ENCODE measurements around the gene AK8.

The AK8 gene

DNA sequence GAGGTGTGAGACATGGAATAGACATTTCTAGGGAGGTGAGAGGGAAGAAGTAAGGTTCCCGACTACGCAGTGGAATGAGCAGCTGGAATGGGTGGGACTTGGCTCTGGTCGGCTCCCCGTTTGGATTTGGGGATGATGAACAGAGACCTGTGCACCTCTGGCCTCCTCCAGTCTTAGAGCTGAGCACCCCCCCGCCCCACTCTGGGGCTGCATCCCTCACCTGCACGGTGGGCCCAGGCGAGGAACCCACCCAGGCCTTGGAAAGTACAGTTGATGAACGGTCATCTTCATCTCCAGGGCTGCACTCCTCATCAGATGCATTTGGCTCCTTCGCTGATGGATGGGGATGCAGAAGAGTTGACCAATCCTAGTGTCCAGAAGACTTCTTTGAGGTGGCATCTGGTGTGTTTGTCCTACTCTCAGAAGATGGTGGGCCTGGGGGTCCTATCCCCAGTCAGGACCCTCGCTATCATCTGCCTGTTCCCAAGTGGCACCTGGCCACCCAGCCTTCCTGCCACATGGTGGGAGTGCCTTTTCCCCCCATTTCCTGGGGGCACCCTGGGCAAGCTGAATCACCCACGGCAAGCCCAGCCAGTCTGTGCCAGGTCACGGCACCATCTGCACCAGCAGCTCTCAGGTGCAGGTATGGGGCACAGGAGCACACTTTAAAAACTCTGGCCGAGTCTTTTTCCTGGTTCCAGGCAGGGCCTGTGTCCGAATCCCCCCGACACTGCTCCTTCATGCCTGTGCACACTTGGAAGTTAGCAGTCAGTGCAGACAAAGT is 137.4 kb downstream of the AK8 start:
- TF ChIP-seq TCF12 (IDR thresholded peaks at IDR 0.05; ENCODE audit: low read depth) (no peak), CREB1 (IDR thresholded peaks at IDR 0.05; ENCODE audit: low read depth) (no peak)

- TF ChIP-seq ZBTB7A (IDR thresholded peaks at IDR 0.05; ENCODE audit: low read depth) = no peak
- TF ChIP-seq YY1 (IDR thresholded peaks at IDR 0.05; ENCODE audit: low read depth) = no peak
- no peak for TF ChIP-seq FOXM1 (IDR thresholded peaks at IDR 0.05; ENCODE audit: borderline replicate concordance, low read depth)
- TF ChIP-seq NFIC (IDR thresholded peaks at IDR 0.05) = no peak
- no peak for TF ChIP-seq CREB1 (IDR thresholded peaks at IDR 0.05; ENCODE audit: low read depth)
- TF ChIP-seq, protein P1, sequence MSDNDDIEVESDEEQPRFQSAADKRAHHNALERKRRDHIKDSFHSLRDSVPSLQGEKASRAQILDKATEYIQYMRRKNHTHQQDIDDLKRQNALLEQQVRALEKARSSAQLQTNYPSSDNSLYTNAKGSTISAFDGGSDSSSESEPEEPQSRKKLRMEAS (IDR thresholded peaks at IDR 0.05) = no peak
- TF ChIP-seq, protein P2, sequence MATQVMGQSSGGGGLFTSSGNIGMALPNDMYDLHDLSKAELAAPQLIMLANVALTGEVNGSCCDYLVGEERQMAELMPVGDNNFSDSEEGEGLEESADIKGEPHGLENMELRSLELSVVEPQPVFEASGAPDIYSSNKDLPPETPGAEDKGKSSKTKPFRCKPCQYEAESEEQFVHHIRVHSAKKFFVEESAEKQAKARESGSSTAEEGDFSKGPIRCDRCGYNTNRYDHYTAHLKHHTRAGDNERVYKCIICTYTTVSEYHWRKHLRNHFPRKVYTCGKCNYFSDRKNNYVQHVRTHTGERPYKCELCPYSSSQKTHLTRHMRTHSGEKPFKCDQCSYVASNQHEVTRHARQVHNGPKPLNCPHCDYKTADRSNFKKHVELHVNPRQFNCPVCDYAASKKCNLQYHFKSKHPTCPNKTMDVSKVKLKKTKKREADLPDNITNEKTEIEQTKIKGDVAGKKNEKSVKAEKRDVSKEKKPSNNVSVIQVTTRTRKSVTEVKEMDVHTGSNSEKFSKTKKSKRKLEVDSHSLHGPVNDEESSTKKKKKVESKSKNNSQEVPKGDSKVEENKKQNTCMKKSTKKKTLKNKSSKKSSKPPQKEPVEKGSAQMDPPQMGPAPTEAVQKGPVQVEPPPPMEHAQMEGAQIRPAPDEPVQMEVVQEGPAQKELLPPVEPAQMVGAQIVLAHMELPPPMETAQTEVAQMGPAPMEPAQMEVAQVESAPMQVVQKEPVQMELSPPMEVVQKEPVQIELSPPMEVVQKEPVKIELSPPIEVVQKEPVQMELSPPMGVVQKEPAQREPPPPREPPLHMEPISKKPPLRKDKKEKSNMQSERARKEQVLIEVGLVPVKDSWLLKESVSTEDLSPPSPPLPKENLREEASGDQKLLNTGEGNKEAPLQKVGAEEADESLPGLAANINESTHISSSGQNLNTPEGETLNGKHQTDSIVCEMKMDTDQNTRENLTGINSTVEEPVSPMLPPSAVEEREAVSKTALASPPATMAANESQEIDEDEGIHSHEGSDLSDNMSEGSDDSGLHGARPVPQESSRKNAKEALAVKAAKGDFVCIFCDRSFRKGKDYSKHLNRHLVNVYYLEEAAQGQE (IDR thresholded peaks at IDR 0.05; ENCODE audit: low read depth) = no peak
These were observed 138.3 kb downstream of the AK8 start for GRCh38 chr9:132739710-132740310.

DNA sequence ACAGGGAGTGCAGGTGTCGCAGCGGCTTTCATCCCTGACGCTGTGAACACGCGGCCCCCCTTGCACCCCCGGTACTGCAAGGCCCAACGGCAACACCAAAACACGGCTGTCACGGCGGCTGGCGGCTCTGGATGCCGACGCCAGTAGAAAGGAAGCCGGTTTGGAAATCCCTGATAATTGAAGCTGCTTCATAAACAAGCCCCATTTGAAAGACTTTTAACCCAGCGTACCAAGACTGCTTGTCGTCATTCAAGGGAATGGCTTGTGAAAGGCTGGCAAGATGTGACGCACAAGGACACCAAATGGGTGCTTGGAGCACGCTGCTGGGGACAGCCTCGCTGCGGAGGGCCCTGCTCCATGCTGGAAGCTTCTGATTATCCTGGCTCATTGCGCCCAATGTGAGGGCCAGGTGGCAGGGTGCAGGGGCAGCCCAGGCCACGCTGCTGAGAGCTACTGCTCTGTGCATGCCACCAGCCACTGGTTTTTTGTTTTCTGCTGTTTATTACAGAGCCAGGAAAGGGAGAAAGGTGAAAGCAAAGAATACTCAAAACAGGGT is 144.7 kb downstream of the AK8 start:
- TF ChIP-seq YY1 (IDR thresholded peaks at IDR 0.05; ENCODE audit: low read depth) (no peak), RAD21 (IDR thresholded peaks at IDR 0.05; ENCODE audit: low read depth) (no peak), TAF1 (IDR thresholded peaks at IDR 0.05; ENCODE audit: low read depth) (no peak), CEBPB (IDR thresholded peaks at IDR 0.05) (no peak)
- TF ChIP-seq, protein P2 (IDR thresholded peaks at IDR 0.05; ENCODE audit: low read depth) = no peak

DNA sequence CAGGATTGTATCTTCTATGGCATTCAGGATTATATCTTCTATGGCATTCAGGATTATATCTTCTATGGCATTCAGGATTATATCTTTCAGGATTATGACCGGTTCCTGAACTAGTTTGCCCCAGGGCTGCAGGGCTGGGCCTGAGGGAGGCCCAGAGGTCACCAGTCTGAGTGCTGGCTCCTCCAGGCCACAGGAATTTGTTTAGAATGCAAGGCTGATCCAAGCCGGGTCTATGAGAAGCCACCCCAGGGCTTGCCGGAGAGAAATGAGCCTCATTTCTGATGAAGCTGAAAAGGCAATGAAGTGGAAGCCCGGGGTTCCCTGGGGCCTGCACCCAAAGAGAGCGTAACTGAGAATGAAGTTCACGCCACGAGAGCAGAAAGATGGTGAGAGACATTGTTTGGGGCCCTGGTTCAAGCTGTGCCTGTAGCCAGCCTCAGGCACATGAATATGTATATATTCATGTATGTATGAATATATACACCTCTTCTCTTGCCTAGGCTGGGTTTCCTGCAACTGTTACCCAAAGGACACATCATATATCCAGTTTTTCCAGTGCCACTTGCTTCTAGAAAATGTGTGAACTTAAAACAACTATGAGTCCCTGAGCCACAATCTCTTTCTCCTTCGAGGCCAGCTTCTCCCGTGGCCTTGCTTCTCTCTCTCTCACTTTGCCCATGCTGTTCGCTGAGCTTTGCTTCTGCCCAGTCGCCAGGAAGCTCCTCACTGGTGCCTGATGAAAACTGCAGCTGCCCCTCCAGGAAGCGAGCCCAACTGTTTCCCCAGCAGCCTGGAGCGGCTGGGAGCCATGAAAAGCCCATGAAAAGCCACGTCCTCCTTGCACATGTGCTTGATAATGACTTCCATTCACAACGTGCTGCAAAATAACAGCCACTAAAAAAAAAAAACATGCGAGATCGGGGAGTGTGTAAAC is 145.5 kb downstream of the AK8 start:
- TF ChIP-seq, protein P1 (IDR thresholded peaks at IDR 0.05) = no peak
- TF ChIP-seq ZBTB7A (IDR thresholded peaks at IDR 0.05; ENCODE audit: low read depth) = no peak
- TF ChIP-seq CEBPB (IDR thresholded peaks at IDR 0.05) = no peak
- no peak for TF ChIP-seq TEAD4 (IDR thresholded peaks at IDR 0.05)
- no peak for TF ChIP-seq USF1 (IDR thresholded peaks at IDR 0.05)
- no peak for TF ChIP-seq EGR1 (IDR thresholded peaks at IDR 0.05)
- no peak for TF ChIP-seq EP300 (IDR thresholded peaks at IDR 0.05; ENCODE audit: borderline replicate concordance)
- TF ChIP-seq TAF1 (IDR thresholded peaks at IDR 0.05; ENCODE audit: low read depth) = no peak
- TF ChIP-seq FOXM1 (IDR thresholded peaks at IDR 0.05; ENCODE audit: borderline replicate concordance, low read depth) = no peak
- TF ChIP-seq YY1 (IDR thresholded peaks at IDR 0.05; ENCODE audit: low read depth) = no peak
- no peak for TF ChIP-seq TCF12 (IDR thresholded peaks at IDR 0.05; ENCODE audit: low read depth)
- no peak for TF ChIP-seq RAD21 (IDR thresholded peaks at IDR 0.05; ENCODE audit: low read depth)
- no peak for TF ChIP-seq NFIC (IDR thresholded peaks at IDR 0.05)

- TF ChIP-seq EP300 (IDR thresholded peaks at IDR 0.05; ENCODE audit: borderline replicate concordance) (no peak), TCF12 (IDR thresholded peaks at IDR 0.05; ENCODE audit: low read depth) (no peak), NFIC (IDR thresholded peaks at IDR 0.05) (no peak), FOXM1 (IDR thresholded peaks at IDR 0.05; ENCODE audit: borderline replicate concordance, low read depth) (no peak), TEAD4 (IDR thresholded peaks at IDR 0.05) (no peak), YY1 (IDR thresholded peaks at IDR 0.05; ENCODE audit: low read depth) (no peak), CEBPB (IDR thresholded peaks at IDR 0.05) (no peak), RAD21 (IDR thresholded peaks at IDR 0.05; ENCODE audit: low read depth) (no peak), USF1 (IDR thresholded peaks at IDR 0.05) (no peak), EGR1 (IDR thresholded peaks at IDR 0.05) (no peak), CREB1 (IDR thresholded peaks at IDR 0.05; ENCODE audit: low read depth) (no peak), ZBTB7A (IDR thresholded peaks at IDR 0.05; ENCODE audit: low read depth) (no peak), TAF1 (IDR thresholded peaks at IDR 0.05; ENCODE audit: low read depth) (no peak)
- TF ChIP-seq, protein P2 (IDR thresholded peaks at IDR 0.05; ENCODE audit: low read depth) = no peak
- TF ChIP-seq, protein P1 (IDR thresholded peaks at IDR 0.05) = no peak
These were observed 146.9 kb downstream of the AK8 start for GRCh38 chr9:132731230-132731629.

All from Ishikawa (cell line).